Middle frontal gyrus (tissue), 1 donor: ENCODE results near the gene JARID2.
A peak's percentile ranks its signal among the peaks of the same experiment; 100 is the strongest.

Experiments
- DNase-seq: peaks from one replicate; pipeline ENCODE4 v3.0.0-alpha.2; 2015; ENCODE audit warnings: low spot score; ENCODE audit errors: extremely low spot score

Gene JARID2

GRCh38 chr6:15246666-15247499 is 1.0 kb downstream of the JARID2 start:
- DNase-seq: no peak

DNA sequence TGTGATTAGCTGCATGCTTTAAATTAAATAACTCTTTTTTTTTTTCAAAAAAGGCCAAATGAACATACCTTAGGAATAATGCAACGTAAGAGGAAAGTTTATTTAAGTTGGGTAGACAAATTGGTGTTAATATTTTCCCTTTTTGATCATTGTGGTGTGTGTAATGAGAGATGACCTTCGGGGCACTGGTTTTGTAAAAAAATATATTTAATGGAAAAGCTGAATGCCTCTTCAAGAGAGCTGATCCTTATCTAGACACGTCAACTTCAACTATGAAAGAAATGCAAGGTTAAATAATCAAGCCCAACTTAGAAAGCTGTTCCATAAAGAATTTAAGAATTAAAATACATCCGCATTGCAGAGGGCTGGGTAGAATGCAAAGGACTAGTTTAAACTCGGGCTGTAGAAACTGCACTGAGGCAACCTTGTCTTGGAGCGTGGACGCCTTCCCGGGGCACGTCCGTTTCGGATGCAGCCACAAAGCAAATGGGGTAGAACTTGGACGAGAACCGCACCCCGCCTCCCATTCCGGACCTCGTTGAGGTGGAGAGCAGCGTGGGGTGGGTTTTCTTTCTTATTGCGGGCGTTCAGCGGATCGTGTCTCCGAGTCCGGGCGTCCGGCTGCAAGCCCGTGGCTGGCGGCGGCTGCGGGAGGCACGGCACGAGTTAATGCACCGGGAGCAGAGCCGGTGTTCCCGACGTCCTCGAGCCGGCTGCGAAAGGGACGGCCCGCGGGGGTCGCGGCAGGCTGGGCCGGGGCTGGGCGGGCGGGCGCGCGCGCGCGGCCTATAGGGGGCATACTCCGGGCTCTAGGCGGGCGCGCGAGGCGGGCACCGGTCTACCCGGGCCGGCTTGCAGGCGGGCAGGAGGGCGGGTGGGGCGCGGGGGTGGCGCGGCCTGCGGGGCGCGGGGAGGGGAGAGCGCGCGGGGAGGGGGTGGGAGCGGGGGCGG is 1.9 kb downstream of the JARID2 start:
- DNase-seq: no peak

DNA sequence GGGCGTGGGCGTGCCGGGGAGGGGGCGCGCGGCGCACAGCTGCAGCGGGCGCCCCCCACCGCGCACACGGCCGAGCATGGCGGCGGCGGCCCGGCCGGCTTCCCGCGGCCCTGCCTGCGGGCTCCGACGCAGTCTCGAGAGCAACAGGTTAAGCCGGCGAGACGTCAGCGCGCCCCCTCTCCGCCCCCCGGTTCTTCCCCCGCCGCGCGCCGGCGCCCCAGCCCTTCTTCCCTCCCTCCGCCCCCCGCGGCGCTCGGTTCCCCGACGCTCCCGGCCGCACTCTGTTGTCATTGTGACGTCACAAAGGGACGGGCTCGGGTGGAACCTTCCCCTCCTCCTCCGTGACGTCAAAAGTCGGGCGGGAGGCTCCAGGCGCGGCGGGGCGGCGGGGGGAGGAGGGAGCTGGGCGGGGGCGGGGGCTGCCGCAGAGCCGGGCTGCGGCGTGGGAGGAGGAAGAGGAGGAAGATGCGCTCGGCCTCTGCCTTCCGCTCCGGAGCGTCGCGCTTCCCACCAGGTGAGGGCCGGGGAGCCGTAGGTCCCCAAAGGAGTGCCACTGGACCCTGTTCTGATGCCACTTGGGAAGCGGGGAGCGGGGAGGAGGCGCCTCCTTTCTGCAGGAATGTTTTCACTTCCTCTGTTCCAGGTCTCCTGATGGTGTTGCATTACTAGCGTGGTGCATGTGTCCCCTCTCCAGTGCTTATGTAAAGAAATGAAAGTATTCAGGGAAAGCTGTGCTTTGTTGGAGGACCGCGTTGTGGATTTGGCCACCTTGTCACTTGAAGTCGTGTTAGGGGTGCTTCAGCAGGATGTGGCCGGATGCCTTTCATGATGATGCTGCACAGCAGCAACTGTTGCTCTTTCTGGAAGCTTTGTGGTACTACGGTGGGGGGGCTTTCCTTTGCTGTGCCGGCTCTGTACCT is 2.8 kb downstream of the JARID2 start:
- DNase-seq: peak; percentile 83

DNA sequence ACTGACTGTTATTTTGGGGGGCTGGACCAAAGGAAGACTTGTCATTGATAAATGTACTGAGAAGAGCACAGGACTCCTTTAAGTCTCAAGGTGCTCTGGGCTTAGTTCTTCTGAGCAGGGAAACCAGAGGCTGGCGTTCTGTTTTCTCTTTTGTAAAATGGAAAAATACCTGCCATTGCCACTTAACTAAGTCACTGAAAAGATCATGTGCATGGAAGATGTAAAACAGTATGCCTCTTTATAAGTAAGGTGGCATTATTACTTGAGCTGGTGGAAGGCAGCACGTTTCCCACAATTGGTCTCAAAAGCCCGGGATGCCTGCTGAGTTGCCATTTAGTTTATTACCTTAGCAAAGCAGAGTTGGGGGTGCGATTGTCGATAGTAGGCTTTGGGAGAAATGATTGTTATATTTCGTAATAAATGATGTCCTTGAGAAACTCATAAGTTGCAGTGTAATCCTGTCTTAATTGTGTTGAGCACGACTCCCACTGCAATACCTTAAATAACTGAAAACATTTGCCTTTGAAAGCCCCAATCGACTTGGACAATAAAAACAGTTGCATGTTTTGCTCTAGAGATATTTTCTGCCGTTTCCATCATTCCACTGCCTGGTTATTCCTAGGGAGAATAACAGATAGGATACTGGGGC is 3.6 kb downstream of the JARID2 start:
- no peak for DNase-seq

DNA sequence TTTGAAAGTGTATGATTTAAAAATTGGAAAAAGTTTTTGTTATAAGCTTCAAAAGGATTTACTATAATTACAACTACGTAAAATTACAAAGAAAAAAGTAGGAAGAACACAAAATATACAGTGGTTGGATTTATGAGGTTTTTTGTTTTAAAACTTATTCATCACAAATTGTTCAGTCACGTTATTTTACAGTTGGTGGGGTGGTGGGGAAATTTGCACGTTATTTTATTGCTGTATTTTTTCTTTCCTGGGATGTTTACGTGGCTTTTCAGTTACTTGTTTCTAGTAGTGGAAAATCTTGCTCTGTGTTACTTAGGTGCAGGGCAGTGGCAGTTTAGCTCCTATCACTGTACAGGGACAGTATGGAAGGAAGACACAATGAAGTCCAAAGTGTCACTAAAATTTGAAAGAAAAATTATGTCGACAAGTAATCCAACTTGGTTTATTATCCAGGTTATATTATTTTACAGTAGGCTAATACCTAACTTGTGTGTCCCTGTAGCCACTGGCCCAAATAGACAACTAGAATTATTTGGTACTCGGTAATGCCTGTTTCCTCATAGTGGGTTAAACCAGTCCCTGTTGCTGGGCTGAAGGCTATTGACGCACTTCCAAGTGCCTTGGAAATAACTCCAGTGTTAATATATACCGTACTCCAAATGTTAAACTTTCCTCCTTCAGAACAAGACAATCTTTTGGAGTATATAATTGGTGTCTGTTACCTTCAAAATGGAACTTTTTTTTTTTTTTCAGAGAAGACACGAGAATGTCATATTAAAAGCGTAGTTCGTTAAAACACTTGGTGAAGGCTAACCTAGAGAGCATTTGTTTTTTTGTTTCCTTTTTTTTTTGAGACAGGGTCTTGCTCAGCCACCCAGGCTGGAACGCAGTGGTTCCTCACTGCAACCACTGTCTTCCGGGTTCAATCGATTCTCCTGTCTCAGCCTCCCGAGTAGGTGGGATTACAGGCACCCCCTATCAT is 4.6 kb downstream of the JARID2 start:
- DNase-seq: no peak

DNA sequence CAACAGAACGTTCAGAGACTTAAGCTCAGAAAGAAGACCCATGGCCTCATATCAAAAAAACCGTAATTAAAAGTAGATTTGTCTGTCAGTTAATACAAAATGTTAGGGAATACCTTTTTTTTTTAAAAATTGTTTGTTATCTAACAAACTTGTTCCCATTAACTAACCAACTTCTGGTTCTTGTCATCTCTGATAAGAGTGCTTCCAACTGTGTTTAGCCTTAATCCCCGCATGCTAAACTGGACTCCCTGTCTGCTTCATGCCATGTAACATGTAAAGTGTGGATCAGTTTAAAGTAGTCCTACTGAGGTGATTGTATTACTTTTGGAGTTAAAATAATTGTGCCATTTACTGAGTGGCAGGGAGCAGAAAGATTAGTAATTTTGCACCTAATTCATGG is 6.3 kb downstream of the JARID2 start:
- no peak for DNase-seq

DNA sequence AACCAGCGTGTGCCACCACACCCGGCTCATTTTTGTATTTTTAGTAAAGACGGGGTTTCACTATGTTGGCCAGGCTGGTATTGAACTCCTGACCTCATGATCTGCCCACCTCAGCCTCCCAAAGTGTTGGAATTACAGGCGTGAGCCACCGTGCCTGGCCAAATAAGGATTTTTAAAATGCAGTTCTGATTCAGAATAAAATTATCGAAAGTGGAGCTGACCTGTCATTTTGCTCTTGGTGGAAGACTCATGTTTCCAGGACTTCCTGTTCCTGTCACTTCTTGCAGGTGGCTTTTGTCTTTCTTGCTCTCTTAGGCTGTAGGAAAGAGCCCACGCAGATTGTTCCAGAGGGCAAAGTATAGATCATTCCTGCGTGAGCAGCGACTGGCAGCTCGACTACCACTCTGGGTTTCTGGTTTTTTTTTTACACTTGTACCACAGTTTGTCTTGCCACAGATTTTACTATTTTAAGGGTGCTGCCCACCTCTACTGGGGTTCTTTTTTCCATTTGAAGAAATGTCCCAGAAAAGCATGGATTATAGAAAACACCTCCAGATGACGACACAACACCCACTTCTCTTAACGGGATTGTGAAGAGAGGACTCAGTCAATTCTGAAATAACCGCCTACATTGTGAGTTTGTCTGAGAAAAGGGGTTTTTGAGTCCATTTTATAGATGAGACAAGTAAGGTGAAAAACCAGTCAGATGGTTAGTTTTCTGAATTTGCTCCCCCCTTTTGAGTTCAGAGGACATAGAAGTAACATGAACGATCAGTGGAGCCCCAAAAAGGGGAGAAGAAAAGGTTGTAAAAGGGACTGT is 7.5 kb downstream of the JARID2 start:
- no peak for DNase-seq

DNA sequence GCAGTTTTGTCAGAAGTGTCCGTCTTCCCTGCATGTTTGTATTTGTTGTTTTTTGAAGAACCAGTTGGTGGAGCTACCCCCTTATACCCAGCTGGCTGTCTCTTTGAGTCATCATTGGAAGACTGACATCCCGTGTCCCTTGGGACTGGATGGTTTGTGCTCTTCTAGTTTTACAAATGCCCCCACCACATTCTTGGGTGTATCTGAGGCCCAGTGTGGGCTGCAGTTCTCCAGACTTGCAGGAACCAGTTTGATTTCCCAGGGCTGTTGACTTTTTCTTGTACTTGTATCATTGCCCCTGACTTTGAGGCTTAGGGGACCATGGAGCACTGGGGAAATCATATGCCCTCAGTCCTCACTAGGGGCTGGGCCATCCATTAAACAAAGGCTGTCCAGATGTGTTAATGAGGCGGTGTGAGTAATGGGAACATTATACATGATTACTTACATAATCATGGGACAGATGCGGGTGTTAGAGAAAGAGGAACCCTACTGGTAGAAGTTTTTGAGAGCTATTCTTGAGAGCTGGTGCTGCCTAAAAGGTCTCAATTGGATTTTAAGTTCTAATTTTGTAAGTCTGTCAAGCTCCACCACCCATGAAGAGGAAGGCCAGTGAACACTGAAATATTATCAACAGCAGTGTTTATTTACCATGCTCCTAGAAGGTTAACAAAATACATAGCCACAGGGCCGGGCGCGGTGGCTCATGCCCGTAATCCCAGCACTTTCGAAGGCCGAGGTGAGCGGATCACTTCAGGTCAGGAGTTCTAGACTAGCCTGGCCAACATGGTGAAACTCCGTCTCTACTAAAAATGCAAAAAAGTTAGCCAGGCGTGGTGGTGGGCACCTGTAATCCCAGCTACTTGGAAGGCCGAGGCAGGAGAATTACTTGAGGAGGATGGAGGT is 8.5 kb downstream of the JARID2 start:
- DNase-seq: no peak

- DNase-seq: no peak
These were observed 9.6 kb downstream of the JARID2 start for GRCh38 chr6:15255481-15255880.

DNA sequence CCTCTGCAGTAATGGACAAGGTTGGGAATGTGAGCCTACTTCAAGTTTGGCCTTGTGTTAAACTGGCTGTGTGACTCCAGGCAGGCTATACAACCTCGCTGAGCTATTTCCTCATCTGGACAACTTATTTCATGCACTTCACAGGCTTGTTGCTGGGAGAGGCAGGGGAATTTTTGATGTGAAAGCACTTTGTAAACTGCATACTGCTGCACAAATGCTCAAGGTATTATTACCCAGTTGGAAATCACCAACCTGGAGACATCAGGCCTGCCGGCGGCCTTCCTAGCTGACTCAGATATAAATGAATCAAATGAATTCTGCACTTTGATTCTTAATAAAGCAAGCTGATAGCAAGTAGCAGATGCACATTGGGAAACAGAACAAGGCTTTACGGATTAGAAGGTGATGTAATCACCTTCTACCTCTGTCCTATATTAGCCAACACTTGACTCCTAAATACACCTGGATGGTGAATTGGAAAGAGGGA is 10.1 kb downstream of the JARID2 start:
- DNase-seq: no peak

GRCh38 chr6:15256538-15257271 is 10.8 kb downstream of the JARID2 start:
- DNase-seq: no peak

DNA sequence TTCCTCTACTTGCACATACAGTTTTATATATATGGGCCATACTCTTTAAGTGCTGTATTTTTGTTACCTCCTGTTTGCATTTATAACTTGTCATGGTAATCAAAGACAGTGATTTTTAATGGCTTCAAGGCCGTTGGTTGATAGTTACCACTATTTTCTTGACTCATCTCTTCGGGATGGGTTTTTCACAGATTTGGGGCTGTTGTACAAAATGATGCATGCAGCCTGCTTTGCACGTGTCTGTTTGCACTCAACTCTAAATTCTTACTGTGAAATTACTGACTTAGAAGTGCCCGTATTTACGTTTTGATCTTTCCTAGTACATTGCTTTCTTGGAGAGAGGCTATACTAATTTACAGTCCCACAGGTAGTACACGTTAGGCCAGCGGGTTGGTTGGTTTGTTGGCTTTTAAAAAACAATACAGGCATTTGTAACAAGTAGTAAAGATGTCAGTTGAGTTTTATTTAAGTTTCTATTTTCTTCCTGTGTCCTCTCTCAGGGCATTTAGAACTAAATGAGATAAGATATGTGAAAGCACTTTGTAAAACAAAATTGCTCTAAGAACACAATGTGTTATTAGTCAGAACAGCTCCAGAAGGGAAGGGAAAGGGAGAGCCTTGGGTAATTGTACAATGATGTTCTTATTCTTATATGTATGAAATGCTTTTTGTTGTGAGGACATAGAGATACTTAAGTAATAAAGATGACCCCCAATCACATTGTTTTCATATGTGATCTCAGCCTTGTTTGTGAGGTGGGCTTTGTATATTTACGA is 11.7 kb downstream of the JARID2 start:
- no peak for DNase-seq

GRCh38 chr6:15259766-15260098 is 13.9 kb downstream of the JARID2 start:
- DNase-seq: no peak

DNA sequence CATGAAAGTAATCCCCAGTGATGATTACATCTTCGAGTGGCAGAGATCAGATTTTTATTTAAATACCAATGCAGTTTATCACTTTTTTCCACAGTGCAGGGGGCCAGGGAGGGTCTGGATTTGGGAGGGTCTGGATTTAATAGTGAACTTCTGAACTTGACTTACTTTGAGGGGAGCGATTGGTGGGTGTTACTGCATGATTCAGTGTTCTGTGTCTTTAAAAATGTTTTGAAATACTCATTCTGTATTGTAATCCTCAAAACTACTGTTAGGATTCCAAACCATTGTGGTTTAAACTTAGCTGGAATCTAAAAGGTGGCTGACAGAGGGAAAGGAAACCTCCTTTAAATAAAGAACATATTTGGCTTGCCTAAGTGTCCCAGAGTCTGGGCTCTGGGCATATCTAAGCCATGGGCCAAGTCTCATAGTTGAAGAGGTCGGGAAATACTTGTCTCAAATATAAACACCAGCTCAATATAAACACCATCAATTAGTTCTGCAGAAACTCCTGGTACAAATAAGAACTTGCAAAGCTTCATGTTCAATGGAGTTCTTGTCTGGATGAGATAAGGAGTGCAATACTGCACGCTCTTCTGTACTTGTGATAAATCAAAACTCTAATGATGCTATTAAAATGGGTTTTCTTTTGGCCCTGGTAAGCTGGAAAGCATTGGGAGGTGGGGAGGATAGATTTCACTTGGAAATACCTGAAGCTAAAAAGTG is 14.4 kb downstream of the JARID2 start:
- no peak for DNase-seq

- DNase-seq: no peak
These were observed 18.0 kb downstream of the JARID2 start for GRCh38 chr6:15263780-15264374.
